Glomerular visceral epithelial cell (primary cell): ENCODE measurements around the gene NEDD9.

Source experiments
- DNase-seq: peaks from one replicate; pipeline ENCODE4 v3.0.0-alpha.2; 2016; ENCODE audit errors: extremely low spot score

Gene NEDD9

DNA sequence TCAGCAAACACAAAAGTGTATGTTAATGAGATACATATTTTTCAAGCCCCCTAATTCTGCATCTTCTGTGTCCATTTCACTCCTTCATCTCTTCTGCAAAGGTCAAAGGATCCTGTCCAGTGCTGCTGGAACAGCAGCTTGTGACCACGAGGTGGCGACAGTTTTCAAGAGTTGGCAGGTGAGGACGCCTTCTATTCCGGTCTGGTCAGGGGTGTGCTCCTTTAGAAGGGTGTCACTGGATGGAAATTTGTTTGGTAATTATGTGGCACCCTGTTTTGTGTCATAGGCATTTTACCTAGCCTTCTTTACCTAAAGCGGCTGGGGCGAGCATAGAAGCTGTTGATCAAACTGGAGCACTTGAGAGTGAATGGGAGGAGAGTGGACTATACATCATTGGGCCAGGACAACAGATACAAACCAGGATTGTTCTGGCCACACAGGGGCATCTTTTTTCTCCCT is 88.0 kb downstream of the NEDD9 start:
- DNase-seq = peak; percentile 77

DNA sequence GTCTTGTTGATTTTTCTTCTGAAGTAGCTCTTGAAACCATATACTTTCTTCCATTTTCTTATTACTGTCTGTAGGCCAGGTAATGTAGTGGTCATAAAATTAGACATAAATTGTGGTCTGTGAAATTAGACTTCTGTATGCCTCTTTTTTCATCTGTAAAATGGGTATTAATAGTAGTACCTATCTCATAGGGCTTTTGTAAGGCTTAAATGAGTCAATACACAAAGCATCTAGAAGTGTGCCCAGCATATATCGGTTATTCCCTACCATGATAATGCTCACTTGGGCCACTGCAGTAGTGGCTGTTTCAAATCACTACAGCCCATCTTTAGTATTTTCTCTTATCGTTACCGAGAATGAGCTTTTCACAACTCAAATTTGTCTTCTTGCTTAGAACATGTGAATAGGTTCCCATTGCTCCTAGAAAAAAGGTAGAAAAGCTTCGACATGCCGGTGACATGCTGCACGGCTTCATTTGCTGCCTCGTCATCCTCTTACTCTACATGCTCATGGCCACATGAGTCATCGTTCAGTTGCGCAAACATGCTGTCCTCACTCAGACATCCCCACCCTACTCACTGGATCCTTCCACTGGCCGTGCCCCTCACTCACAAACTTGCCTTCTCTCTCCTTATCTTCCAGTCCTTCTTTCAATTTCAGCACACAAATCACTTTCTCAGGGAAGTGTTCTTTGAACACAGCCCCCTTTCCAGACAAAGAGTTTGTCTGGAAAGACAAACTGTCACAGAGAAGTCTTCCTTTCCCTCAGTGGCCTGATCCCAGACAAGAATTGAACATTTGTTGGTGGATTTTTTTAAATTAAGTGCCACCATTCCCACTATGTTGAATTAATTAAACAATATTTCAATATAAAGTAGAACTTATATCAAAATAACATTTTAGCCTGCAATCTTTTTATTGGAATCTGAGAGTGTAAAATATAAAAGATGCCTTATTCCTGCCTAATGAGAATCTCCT is 88.8 kb downstream of the NEDD9 start:
- peak; percentile 52 for DNase-seq

DNA sequence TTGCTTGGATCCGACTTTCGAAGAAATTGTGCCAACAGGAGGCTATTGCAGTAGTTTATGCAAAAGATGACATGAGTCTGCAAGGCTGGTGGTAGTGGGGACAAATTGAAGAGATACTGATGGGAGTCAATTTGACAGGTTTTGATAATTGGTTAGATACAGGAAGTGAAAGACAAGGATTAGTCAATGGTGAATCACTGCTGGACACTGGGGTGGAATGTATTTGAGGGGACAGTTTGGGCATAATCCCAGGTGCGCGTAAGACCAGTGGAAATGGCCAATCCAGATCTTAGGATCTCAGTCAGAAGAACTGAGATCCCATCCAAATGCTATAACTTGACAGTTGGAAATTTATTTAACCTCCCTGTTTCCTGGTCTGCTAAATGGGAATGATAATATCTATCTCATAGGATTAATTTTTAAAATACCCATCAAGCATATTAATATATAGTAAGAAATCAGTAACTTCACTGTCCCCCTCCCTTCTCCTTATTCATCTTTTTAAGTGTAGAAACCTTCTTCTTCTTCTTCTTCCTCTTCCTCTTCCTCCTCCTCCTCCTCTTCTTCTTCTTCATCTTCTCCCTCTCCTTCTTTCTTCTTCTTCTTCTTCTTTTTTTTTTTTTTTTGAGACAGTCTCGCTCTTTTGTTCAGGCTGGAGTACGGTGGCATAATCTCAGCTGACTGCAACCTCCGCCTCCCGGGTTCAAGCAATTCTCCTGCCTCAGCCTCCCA is 90.0 kb downstream of the NEDD9 start:
- no peak for DNase-seq

DNA sequence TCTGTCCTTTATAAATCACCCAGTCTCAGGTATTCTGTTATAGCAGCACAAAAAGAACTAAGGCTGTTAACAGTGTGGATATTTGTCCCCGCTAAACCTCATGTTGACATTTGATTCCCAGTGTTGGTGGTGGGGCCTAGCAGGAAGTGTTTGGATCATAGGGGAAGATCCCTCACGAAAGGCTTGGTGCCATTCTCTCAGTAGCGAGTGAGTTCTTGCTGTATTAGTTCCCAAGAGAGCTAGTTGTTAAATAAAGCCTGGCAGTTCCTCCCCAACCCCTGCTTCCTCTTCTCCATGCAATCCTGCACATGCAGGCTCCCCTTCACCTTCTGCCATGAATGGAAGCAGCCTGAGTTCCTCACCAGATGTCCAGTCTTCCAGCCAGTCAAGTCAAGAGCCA is 91.2 kb downstream of the NEDD9 start:
- DNase-seq = no peak

DNA sequence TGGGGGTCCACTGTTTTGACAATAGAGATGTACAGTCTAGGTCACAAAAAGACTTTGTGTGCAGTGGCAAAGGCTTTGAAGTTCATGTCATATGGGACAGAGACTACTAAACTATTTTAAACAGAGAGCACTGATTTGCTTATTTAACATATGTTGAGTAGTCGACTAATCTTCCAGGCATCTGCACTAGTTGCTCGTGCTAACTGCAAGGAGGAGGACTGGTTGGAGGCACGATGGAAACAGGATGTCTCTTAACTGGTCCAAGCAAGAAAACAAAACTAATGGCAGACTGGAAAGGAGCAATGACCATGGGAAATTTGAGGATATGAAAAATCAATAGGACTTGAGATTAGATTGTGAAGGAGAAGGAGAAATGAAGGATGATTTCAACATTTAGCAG is 92.4 kb downstream of the NEDD9 start:
- no peak for DNase-seq

DNA sequence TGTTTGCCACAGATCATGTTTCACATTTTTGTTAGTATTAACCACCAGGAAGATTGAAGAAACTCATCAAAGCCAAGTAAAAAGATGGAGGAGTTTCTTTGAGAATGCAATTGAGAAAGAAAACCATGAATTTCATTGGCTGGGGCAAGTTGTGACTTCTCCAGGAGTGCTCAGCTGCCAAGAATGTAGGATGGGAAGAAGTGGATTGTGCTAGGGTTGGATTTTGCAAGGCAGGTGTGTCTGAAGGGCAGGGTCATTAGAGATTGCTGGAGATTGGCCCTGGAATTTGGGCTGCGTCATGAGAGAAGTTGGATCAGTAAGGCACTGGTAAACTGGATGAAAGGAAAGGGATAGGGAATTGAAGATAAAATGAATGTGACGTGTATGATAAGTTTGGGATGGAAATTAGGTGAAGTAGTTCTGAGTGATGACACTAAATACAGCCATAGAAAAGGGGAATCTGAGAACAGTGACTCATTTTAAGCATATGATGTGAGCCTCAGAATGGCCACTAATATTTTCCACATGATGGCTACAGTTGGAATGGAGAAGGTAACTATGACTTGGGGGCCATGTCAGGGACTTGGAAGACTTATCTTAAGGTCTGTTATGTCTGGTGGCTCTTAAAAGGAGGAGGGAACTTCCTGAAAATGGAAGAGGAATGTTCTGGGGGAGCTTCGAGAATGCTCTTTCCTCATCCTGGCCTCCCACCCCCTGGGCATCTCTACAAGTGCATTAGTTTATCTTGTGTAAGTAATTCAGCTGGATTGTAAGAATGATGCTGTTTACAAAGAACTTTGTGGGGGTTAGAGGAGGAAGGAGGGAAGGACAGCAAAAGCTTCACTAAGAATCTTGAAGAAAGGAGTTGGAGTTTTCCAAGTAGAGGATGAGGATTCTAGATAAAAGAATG is 93.2 kb downstream of the NEDD9 start:
- no peak for DNase-seq

DNA sequence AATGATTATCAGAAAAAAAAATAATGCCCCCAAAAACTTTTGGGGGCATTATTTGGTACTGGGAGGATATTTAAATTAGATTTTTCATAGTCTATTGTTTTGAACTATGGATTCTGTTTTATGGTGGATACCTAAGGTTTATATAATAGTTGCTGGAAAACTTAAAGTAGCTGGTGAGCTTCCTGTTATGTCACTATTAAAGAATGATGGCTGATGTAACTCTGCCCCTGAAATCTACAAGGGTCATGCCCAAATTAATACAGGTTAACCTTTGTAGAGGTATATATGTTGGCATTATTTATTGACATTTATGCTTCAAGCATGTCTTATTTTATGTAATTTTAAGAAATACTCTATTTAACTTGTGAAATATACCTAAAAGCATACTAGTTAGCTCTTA is 95.7 kb downstream of the NEDD9 start:
- no peak for DNase-seq
